HG02852 (cell line): ENCODE measurements around the gene KDM4B.
"Not testable (repeated sequence)": the region's sequence is repeated elsewhere in the genome, so short reads cannot be mapped to it uniquely, and the experiment has no call there.

Experiments
- ATAC-seq: cut with Tn5 transposase; IDR thresholded peaks from one replicate; pipeline ENCODE4 v1.9.1; 2021; ENCODE audit warnings: mild to moderate bottlenecking, moderate library complexity; ENCODE audit not compliant: unreplicated experiment

Gene KDM4B

DNA sequence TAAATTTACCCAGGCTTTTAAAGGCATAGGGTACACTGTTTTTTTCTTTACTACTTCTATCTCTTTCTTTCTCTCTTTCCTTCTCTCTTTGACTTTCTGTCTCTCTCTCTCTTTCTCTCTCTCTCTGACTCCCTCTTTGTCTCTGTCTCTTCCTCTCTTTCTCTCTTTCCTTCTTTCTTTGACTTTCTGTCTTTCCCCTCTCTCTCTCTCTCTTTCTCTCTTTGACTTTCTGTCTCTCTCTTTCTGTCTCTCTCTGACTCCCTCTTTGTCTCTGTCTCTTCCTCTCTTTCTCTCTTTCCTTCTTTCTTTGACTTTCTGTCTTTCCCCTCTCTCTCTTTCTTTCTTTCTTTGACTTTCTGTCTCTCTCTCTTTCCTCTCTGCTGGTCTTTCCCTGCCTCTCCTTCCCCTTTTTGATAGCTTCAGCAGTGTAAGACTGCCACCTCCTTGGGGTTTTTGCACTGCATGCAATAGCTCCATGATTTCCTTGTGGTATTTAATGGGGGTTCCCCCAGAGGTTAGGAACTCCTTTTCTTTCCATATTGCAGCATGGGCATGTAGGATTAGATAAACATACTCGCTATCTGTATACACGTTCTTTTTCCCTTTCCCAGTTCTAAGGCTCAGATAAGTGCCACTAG, 191.4 kb downstream of the KDM4B start:
- not testable (repeated sequence) for ATAC-seq

DNA sequence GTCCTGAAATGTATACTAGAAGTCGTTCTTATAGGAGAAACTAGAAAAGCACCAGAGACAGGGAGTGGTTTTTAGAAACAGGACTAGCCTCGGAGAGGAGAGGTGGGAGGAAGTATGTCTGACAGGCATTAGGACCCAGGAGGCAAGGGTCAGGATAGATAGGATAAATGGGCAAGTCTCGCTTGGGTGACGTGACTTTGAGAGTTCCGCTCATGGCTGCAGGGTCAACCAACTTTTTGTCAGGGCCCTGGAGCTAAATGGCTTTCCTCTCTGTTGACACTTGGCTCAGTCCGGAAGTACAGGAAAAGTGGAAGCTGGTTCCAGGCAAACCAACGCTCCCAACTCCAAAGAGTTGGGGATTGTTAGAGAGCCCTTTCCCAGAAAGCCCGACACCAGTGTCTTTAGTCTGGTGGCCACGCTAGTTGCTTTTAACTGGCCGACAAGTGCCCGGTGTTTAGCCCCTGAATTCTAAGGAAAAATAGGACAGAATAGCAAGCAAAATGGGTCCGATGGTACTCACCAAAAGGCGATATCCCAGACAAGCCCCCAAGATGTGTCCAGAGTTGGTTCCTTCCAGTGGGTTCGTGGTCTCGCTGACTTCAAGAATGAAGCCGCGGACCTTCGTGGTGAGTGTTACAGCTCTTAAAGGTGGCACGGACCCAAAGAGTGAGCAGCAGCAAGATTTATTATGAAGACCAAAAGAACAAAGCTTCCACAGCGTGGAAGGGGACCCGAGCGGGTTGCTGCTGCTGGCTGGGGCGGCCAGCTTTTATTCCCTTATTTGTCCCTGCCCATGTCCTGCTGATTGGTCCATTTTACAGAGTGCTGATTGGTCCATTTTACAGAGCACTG, 196.2 kb downstream of the KDM4B start:
- ATAC-seq: not testable (repeated sequence)

DNA sequence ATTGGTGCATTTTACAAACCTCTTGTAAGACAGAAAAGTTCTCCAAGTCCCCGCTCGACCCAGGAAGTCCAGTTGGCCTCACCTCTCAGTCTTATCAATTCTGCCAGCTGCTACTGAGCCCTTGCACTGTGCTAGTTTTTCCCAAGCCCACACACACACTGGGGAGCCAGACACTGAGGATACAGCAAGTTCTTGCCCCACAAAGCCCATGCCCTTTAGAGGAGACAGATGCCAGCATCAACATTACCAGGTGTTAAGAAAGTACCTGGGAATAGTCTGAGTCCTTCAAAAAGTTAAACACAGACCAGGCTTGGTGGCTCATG, 196.7 kb downstream of the KDM4B start:
- no peak for ATAC-seq

DNA sequence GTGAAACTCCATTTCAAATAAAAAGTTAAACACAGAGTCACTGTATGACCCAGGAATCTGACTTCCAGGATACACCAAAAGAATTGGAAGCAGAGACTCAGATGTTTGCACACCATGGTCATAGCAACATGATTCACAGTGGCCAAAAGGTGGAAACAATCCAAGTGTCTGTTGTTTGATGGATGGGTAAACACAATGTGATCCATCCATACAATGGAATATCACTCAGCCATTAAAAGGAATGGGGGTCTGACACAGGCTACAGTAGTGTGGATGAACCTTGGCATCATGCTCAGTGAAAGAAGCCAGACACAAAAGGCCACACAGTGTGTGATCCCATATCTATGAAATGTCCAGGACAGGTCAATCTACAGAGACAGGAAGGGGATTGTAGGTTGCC, 197.3 kb downstream of the KDM4B start:
- no peak for ATAC-seq

DNA sequence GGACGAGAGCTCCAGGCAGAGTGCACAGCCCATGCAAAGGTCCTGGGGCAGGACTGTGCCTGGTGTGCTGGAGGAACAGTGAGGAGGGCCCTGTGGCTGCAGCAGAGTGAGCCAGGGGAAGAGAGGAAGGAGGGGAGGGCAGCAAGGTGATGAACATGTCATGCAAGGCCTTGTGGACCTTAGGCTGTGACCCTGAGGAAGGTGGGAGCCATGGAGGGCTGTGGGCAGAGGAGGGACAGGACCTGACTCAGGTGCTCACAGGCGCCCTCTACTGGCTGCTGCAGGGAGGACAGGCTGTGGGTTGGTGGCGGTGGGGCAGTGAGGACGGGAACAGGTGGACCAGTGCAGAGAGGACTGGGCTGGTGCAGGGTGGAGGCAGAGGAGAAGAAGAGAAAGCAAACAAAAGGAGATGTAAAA, 201.4 kb downstream of the KDM4B start:
- no peak for ATAC-seq

DNA sequence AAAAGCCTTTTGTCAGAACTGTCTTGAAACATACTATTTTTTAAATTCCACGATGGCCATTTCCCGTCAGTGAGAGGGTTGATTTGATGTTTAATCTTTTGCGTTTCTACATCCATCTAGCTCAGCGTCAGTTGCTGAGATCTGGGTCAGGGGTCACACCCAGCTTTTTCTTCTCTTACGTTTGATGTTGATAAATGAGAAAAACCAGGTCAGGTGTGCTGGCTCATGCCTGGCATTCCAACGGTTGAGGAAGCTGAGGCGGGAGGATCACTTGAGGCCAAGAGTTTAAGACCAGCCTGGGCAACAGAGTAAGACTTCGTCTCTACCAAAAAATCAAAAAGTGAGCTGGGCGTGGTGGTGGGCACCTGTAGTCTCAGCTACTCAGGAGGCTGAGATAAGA, 202.8 kb downstream of the KDM4B start:
- no peak for ATAC-seq

DNA sequence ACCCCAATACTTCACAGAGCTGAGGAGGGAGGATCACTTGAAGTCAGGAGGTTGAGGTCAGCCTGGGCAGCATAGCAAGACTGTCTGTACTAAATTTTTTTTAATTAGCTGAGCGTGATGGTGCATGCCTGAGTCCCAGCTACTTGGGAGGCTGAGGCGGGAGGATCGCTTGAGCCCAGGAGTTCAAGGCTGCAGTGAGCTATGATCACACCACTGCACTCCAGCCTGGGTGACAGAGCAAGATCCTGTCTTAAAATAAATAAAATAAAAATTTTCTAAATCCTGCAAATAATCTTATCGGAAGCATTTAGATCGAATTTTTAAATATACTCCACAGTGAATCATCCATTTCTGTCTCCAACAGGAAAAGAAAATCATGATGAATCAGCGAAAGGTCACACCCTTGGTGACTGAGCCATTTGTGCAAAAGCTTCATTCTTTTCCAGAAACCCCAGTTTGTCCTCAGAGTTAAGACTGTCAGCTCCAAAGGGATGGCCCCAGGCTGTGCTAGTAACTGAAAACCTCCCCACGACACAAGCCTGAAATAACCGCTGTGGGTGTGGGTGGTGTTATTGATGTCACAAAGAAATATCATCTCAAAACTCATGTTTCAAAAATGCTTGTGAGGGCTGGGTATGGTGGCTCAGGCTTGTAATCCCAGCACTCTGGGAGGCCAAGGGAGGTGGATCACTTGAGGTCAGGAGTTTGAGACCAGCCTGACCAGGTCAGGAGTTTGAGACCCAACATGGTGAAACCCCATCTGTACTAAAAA, 204.1 kb downstream of the KDM4B start:
- ATAC-seq: no peak

DNA sequence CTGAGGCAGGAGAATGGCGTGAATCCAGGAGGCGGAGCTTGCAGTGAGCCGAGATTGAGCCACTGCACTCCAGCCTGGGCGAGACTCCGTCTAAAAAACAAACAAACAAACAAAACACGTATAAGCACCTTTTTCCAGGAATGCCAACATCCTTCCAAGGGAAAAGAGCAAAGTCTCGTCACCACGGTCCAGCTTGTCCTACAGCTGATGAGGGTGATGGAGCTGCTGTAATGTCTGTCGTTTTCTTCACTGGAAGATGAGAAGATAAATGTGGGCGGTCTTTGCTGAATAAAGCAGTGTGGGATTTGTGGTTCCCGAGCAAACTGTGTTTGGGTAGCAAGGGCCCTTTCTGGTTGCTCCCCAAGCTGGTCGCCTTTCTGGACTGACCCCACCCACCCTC, 205.1 kb downstream of the KDM4B start:
- ATAC-seq: no peak

DNA sequence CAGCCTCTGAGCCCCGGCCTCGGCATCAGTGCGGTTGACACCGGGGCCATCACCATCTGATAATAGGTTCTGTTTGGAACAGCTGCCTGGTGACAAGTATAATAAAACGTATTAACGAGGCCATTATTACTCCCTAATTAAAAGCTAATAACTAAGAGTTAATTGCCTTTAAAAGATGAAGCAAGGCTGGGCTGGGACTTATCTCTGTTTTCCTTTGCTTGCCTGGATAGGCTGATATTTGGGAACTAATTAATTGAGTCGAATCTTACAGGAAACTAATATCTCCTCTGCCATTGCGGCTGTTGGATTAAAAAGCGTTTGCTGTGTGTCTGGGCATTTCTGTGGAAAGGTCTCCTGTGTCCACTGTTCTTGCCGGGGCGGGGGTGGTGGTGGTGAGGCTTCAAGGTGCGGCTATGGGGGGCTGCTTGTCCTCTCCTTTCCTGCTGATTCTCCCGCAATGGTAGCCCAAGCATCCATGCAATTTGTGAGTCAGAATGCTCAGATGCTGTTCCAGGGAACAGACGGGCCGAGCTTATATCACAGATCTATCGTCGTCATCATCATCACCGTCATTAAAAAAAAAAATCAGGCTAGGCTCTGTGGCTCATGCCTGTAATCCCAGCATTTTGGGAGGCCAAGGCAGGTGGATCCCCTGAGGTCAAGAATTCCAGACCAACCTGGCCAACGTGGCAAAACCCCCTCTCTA, 209.0 kb downstream of the KDM4B start:
- ATAC-seq: no peak

DNA sequence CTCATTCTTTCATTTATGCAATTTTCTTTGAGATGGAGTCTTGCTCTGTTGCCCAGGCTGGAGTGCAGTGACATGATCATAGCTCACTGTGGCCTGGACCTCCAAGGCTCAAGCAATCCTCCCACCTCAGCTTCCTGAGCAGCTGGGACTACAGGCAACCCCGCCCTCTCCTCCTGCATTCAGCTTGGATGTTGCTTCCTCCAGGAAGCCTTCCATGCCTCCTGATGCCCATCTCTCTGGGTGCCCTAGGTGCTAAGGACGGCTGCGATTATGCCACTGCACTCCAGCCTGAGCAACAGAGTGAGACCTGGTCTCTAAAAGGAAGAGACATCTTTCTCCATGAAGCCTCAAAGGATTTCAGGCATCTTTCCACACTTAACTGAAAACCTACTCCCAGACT, 209.9 kb downstream of the KDM4B start:
- no peak for ATAC-seq

DNA sequence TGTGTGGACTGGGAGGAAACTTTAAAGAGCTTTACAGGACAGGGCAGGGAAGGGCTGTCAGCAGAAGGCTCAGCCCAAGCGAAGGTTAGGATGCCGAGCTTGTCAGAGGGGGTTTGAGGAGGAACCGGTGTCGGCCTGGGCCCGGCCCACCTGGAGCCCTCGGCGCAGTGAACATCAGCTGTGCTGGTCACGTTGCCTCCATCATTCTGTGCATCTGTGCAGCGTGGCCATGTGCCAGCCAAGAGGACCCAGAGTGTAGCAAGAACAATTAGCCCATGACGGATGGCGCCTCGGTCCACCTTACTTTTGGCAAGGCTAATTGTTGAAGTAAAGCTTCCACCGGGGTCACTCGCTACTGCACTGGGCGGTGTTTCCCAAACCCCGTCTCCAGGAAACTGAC, 210.3 kb downstream of the KDM4B start:
- ATAC-seq: no peak

DNA sequence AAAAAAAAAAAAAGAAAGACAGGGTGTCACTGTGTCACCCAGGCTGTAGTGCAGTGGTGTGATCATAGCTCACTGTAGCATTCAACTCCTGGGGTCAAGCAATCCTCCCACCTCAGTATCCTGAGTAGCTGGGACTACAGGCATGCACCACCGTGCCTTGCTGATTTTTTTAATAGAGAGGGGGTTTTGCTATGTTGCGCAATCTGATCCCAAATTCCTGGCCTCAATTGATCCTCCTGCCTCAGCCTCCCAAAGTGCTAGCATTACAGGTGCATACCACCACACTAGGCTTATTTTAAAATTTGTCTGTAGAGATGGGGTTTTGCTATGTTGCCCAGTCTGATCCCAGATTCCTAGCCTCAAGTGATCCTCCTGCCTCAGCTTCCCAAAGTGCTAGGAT, 212.4 kb downstream of the KDM4B start:
- no peak for ATAC-seq

DNA sequence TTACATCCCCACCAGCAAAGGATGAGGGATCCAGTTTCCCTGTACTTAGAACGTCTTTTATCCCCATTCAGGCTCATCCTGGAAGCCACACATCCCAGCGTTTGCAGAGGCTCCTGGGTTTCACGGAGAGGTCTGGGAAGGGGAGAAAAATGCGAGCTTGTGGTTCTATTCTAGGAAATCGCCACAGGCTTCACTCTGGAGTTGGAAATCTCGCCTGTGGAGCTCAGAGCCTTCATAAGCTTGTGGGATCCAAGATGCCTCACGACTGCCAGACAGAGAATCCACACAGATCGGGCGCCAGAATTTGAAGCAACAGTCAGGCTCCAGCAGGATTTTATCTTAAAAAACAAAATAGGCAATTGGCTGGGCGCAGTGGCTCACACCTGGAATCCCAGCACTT, 213.8 kb downstream of the KDM4B start:
- ATAC-seq: no peak

DNA sequence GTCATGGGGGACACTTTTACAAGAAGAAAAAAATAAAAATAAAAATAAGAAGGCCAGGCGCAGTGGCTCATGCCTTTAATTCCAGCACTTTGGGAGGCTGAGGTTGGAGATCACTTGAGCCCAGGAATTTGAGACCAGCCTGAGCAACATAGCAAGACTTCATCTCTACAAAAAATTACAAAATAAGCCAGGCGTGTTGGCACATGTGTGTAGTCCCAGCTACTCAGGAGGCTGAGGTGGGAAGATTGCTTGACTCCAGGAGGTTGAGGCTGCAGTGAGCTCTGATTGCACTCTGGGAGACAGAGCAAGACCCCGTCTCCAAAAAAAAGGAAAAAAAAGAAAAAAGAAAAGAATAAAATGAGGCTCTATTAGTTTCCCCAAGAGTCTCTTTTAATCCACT, 214.7 kb downstream of the KDM4B start:
- no peak for ATAC-seq

DNA sequence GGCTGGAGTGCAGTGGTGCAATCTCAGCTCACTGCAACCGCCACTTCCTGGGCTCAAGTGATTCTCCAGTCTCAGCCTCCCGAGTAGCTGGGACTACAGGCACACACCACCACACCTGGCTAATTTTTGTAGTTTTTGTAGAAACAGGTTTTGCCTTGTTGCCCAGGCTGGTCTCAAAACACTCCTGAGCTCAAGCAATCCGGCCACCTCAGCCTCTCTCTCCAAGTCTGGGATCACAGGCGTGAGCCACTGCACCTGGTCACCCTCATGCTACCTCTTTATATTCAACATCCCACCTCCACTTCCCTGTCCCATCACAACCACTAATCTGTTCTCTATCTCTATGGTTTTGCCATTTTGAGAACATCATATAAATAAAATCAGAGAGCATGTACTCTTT, 216.0 kb downstream of the KDM4B start:
- no peak for ATAC-seq

DNA sequence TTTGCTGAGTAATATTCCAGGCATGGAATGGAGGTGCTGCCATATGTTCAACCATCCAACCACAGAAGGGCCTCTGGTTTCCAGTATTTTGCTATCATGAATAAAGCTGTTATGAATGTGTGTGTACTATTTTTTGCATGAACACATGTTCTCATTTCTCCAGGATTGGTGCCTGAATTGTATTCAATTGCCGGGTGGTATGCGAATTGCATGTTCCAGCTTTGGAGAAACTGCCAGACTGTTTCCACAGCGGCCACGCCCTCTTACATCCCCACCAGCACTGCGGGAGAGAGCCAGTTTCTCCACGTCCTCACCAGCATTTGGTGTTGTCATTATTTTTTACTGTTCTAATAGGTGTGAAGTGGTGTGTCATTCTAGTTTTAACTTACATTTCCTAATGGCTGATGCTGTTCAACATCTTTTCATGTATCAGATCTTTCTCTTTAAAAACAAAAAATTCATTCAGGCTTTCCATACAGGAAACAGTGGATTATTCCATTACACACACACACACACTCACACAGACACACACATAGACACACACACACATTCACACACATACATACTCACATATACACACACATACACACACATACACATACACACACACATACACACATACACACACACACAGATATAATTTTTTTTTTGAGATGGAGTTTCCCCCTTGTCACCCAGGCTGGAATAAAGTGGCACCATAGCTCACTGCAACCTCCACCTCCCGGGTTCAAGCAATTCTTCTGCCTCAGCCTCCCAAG, 217.6 kb downstream of the KDM4B start:
- no peak for ATAC-seq

DNA sequence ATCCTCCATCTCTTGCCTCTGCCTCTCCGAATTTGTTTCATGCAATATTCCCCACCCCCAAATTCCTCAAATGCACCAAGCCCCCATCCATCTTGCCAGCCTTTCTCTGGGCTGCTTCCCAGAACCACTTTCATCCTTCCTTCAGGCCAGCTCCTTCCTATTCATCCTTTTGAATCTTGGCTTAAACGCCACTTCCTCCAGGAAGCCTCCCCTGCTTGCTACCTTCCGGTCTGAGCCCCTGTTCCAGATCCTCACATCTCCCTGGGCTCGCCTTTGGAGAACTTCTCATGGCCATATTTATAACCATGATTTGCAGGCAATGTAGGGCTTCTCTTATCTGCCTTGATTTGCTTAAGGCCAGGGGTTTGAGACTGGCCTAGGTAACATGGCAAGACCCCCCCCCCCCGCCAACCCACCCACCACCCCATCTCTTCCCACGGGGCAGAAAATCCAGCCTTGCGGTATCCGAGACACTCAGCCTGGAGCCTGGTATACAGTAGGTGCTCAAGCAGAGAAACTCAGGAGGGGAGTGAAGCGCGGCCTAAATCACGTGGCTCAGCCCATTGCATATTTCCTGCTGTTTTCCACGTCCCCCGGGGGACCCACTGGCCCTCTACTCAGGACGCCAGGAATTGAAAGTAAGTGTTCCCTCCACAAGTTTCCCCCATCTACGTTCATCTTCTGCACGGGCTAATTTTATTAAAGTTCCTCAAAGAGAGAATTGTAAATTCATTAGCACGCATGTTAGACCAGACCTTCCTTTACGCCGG, 219.8 kb downstream of the KDM4B start:
- no peak for ATAC-seq

DNA sequence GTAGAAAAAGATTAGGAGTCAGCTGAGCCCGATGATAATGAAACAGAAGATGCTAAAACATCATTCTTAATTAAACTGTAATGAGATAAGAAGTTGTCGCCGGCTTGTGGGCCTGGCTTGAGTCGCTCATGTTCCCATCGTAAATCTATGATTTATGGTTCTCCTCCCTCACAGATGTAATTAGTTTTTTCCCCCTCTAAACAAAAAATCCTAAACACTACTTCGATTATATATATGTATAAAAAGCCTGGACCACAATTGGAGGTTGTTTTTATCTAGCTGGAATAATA, 220.3 kb downstream of the KDM4B start:
- ATAC-seq: no peak

DNA sequence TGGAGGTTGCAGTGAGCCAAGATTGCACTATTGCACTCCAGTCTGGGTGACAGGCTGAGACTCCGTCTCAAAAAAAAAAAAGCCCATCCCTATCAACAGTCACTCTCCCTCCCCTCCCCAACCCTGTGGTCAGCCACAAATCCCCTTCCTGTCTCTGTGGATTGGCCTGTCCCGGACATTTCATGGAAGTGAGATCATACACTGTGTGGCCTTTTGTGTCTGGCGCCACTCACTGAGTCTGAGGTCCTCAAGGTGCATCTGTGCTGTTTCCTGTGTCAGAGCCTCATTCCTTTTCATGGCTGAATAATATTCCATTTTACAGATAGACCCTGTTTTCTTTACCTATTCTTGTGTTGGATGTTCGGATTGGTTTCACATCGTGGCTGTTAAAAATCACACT, 222.2 kb downstream of the KDM4B start:
- ATAC-seq: no peak

DNA sequence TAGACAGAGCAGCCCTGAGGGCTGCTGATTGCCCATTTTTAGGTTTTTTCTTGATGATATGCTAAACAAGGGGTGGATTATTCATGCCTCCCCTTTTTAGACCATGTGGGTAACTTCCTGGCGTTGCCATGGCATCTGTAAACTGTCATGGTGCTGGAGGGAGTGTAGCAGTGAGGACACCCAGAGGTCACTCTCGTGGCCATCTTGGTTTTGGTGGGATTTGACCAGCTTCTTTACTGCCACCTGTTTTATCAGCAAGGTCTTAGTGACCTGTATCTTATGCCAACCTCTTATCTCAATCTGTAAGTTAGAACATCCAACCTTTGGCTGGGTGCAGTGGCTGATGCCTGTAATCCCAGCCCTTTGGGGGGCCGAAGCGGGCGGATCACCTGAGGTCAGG, 223.7 kb downstream of the KDM4B start:
- no peak for ATAC-seq
